ENCODE data around the gene SLC24A3.

Gene SLC24A3

GRCh38 chr20:19428324-19428723, 215.9 kb downstream of the SLC24A3 start:
- DNase-seq = no peak

- DNase-seq = no peak
Observed at GRCh38 chr20:19429538-19429937, 217.1 kb downstream of the SLC24A3 start.

- no peak for DNase-seq
Observed at GRCh38 chr20:19430641-19431315, 218.3 kb downstream of the SLC24A3 start.

GRCh38 chr20:19431316-19431700, 218.9 kb downstream of the SLC24A3 start:
- no peak for DNase-seq

GRCh38 chr20:19431906-19432305, 219.5 kb downstream of the SLC24A3 start:
- DNase-seq = no peak

- DNase-seq = no peak
Observed at GRCh38 chr20:19433371-19434350, 221.2 kb downstream of the SLC24A3 start.

GRCh38 chr20:19435316-19435715, 222.9 kb downstream of the SLC24A3 start:
- no peak for DNase-seq

GRCh38 chr20:19435821-19436220, 223.4 kb downstream of the SLC24A3 start:
- no peak for DNase-seq

GRCh38 chr20:19438488-19438887, 226.0 kb downstream of the SLC24A3 start:
- DNase-seq = no peak

GRCh38 chr20:19440660-19441527, 228.5 kb downstream of the SLC24A3 start:
- no peak for DNase-seq

- no peak for DNase-seq
Observed at GRCh38 chr20:19446246-19446645, 233.8 kb downstream of the SLC24A3 start.

- no peak for DNase-seq
Observed at GRCh38 chr20:19448632-19449031, 236.2 kb downstream of the SLC24A3 start.

GRCh38 chr20:19449051-19449450, 236.6 kb downstream of the SLC24A3 start:
- DNase-seq = no peak

- no peak for DNase-seq
Observed at GRCh38 chr20:19451231-19451922, 238.9 kb downstream of the SLC24A3 start.

- DNase-seq = no peak
Observed at GRCh38 chr20:19451923-19452295, 239.5 kb downstream of the SLC24A3 start.

GRCh38 chr20:19453410-19453809, 241.0 kb downstream of the SLC24A3 start:
- no peak for DNase-seq

GRCh38 chr20:19453862-19454261, 241.4 kb downstream of the SLC24A3 start:
- DNase-seq = no peak

- no peak for DNase-seq
Observed at GRCh38 chr20:19456595-19457395, 244.4 kb downstream of the SLC24A3 start.

GRCh38 chr20:19457611-19458010, 245.2 kb downstream of the SLC24A3 start:
- DNase-seq = no peak

GRCh38 chr20:19460386-19460785, 247.9 kb downstream of the SLC24A3 start:
- DNase-seq = no peak

GRCh38 chr20:19462491-19462890, 250.0 kb downstream of the SLC24A3 start:
- no peak for DNase-seq

GRCh38 chr20:19463597-19463996, 251.2 kb downstream of the SLC24A3 start:
- DNase-seq = no peak

All from hippocampal formation (tissue), 2 donors.